Pancreas (tissue), 10 donors: ENCODE measurements around the gene EGLN1. TPM values are rescaled to one million over a fixed set of nuclear protein-coding genes. Genes with fewer than 3 reads are reported as not detected.
A peak's percentile ranks its signal among the peaks of the same experiment; 100 is the strongest.

ENCODE experiments used
- ATAC-seq, 4 donors: fragments of 200-7000 bp; cut with Tn5 transposase; one replicate each; pipeline versions ENCODE4 v1.8.0 to v1.9.1; 2020; ENCODE audit warnings: mild to moderate bottlenecking in 4 of 4, moderate library complexity in 4 of 4
- DNase-seq, 6 donors: peaks; one replicate each; pipeline ENCODE4 v3.0.0-alpha.2; 2020
- FAIRE-seq: peaks from 2 replicates; lab custom pipeline; 2012; peaks lifted over from hg19 to GRCh38; lab: Jason Lieb, UNC
- H3K27ac ChIP-seq, 4 donors: fragments of 200-600 bp; sonication (generic); 1 replicate in 3 of 4; 2 replicates in 1 of 4; pipeline versions ENCODE4 v1.5.0 to v1.8.0; 2020
- H3K27me3 ChIP-seq, 4 donors: fragments of 200-600 bp; one replicate each; pipeline ENCODE4 v1.8.0; 2021
- H3K36me3 ChIP-seq, 3 donors: fragments of 200-600 bp; sonication (generic) in 1 of 3; one replicate each; pipeline versions ENCODE4 v1.5.0 to v1.8.0; 2020 to 2021
- H3K4me1 ChIP-seq, 3 donors: fragments of 200-600 bp; one replicate each; pipeline ENCODE4 v1.8.0; 2021
- H3K4me3 ChIP-seq, 4 donors: fragments of 200-600 bp; sonication (generic) in 2 of 4; one replicate each; pipeline versions ENCODE4 v1.5.0 to v1.8.0; 2020 to 2021
- H3K9me3 ChIP-seq, 4 donors: fragments of 200-600 bp; one replicate each; pipeline ENCODE4 v1.8.0; 2021
- WGBS, 2 donors: extraction: QIAGEN DNeasy Blood & Tissue Kit; methylation state at CpG; one replicate each; pipeline ENCODE4 v1.1.7; 2013; 5-methylcytosine and 5-hydroxymethylcytosine counted together
- intact Hi-C, 3 donors: fragments of 100-400 bp; cut with DNase I; formaldehyde crosslinking; loops; one replicate each; pipeline versions ENCODE4 v1.11.1 to v1.14.2; 2022
- polyA plus RNA-seq, 2 donors: library from polyadenylated mRNA; stranded (reverse); fragments of 200-250 nt; gene quantifications; one replicate each; pipeline ENCODE4 v1.2.3, GENCODE V29; 2013
- total RNA-seq, 6 donors: library from RNA; stranded (reverse); fragmentation: NEBNext Ultra II Directional in 4 of 6; extraction: Animal tissue kit (Norgen Biotek cat#: 25700) in 4 of 6; gene quantifications; one replicate each; pipeline versions ENCODE4 v1.2.1 to v1.2.4, GENCODE V29; 2021 to 2023
- TF ChIP-seq, protein P1 (sequence below), 4 donors: fragments of 200-600 bp; sonication (generic) in 3 of 4; IDR thresholded peaks; one replicate each; pipeline versions ENCODE4 v1.5.0 to v1.8.0; 2021; ENCODE audit warnings: antibody characterized with exemption in 4 of 4
- donor health status: healthy with polysubstance abuse.
- donor health status: DM: no; HTN: no; CAD: no; lungs with moderate emphysema.
- donor health status: DM: no; HTN: no; CAD: no.
- donor health status: control.
- donor health status: control.
- donor health status: Bipolar disorder and iron deficiency.
- donor health status: DM: yes; HTN: yes; CAD: no.
- donor health status: DM: no; HTN: no; CAD: no.
- donor health status: DM: no; HTN: no; CAD: no.
- donor health status: DM: yes; HTN: yes; CAD: no.

Gene EGLN1
- total and polyA plus RNA-seq, 8 donors = 6.8 to 27.0 (median 16.7) TPM

DNA sequence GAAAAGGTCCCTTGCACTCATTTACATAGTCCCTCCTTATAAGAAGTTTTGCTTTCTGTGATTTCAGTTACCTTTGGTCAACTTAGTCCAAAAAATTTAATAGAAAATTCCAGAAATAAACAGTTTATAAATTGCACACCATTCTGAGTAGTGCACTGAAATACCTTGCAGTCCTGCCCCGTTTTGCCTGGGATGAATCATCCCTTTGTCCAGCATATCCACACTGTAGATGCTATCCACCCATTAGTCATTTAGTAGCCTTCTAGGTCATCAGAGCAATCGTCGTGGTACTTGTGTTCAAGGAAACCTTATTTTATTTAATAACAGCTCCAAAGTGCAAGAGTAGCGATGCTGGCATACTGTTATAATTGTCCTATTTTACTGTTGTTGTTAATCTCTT is 46.0 kb downstream of the EGLN1 start:
- no peak for ATAC-seq
- intact Hi-C loops = no loop called here
- FAIRE-seq = no peak
- Histone ChIP-seq H3K4me3 (no peak overlapping the region), H3K27ac (peak overlapping the region in 1 of 4 donors; percentile 59), H3K9me3 (no peaks in the 10 kb centered on the region), H3K27me3 (no peaks in the 10 kb centered on the region), H3K4me1 (peaks cover 7 to 13% (median 13%) of the 10 kb centered on the region in 3 donors), H3K36me3 (no peaks in the 10 kb centered on the region)
- WGBS, 2 donors = 64 to 66% methylated on average over 4 of the region's 4 CpGs
- TF ChIP-seq, protein P1, sequence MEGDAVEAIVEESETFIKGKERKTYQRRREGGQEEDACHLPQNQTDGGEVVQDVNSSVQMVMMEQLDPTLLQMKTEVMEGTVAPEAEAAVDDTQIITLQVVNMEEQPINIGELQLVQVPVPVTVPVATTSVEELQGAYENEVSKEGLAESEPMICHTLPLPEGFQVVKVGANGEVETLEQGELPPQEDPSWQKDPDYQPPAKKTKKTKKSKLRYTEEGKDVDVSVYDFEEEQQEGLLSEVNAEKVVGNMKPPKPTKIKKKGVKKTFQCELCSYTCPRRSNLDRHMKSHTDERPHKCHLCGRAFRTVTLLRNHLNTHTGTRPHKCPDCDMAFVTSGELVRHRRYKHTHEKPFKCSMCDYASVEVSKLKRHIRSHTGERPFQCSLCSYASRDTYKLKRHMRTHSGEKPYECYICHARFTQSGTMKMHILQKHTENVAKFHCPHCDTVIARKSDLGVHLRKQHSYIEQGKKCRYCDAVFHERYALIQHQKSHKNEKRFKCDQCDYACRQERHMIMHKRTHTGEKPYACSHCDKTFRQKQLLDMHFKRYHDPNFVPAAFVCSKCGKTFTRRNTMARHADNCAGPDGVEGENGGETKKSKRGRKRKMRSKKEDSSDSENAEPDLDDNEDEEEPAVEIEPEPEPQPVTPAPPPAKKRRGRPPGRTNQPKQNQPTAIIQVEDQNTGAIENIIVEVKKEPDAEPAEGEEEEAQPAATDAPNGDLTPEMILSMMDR (IDR thresholded peaks at IDR 0.05) = no peak
- no peak for DNase-seq

DNA sequence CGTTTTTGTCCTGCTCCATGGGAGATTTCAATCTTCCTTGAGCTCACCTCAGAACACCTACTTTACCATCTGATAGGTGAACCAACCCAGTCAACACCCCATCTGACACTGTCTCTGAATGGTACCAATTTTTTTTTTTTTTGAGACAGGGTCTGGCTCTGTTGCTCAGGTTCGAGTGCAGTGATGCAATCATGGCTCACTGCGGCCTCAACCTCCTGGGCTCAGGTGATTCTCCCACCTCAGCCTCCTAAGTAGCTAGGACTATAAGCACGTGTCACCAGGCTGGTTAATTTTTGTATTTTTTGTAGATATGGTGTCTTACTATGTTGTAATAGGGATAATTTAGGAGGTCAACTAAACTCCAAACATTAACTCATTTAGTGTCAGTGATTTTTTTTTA is 47.7 kb downstream of the EGLN1 start:
- Histone ChIP-seq H3K4me3 (no peak overlapping the region), H3K9me3 (no peaks in the 10 kb centered on the region), H3K4me1 (peaks cover 7 to 13% (median 12%) of the 10 kb centered on the region in 3 donors), H3K36me3 (no peaks in the 10 kb centered on the region), H3K27ac (no peak overlapping the region), H3K27me3 (no peaks in the 10 kb centered on the region)
- WGBS, 2 donors = 76% methylated on average over 4 of the region's 4 CpGs
- intact Hi-C loops = no loop called here
- TF ChIP-seq, protein P1 (IDR thresholded peaks at IDR 0.05) = no peak
- DNase-seq (no peak), ATAC-seq (no peak), FAIRE-seq (no peak)

DNA sequence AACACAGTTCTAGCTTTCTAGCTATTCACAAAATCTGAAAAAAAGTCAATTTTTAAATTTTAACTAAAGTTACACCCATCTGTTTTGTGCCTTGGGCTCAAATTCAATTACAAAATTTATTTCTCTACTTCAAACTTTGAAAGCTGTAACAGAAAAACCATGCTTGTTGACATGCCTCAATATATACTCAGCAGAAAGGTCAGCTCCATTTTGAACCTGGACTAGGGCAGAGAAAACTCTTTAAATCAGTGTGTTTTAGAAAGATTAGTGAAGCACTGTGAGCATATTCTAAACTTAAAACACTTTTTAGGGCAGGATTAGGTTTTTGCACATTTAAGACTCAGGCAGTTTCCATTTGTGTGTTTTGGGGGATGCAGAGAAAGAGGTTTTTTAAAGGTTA is 49.6 kb downstream of the EGLN1 start:
- FAIRE-seq (no peak), ATAC-seq (no peak), DNase-seq (no peak)
- H3K9me3 ChIP-seq = no peaks in the 10 kb centered on the region
- intact Hi-C loops = no loop called here
- no peak overlapping the region for H3K4me3 ChIP-seq
- TF ChIP-seq, protein P1 (IDR thresholded peaks at IDR 0.05) = no peak
- peaks cover 5 to 7% (median 7%) of the 10 kb centered on the region in 3 donors for H3K4me1 ChIP-seq
- no peak overlapping the region for H3K27ac ChIP-seq
- H3K36me3 ChIP-seq = peaks cover 0 to 3% (median 2%) of the 10 kb centered on the region in 3 donors
- no peaks in the 10 kb centered on the region for H3K27me3 ChIP-seq

DNA sequence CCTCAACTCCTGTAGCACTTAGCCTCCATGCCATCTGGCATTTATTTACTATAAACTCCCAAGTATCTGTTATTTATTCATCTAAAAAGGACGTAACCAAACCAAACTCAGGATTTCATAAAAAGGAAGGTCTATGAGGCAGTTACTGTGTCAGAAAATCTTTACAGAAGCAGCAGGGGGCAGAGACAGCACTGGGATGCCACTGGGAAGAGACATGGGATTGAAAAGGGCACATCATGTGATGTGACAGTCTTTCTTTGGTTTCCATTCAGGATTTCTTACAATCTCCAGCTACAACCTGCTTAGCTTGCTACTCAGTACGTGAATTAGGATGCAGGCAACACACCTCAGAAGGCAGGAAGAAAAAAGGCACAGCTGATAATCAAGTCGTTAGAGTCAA is 52.8 kb downstream of the EGLN1 start:
- no peak overlapping the region for H3K27ac ChIP-seq
- no peaks in the 10 kb centered on the region for H3K9me3 ChIP-seq
- TF ChIP-seq, protein P1 (IDR thresholded peaks at IDR 0.05) = no peak
- no peak for ATAC-seq
- FAIRE-seq = no peak
- no peak for DNase-seq
- no peaks in the 10 kb centered on the region for H3K27me3 ChIP-seq
- no peak overlapping the region for H3K4me3 ChIP-seq
- H3K36me3 ChIP-seq = peaks cover 0 to 7% (median 3%) of the 10 kb centered on the region in 3 donors
- intact Hi-C loops = loop anchor here in 1 of 3 donors (10.0 kb wide), 1 partner anchor 46 kb away; no protein-coding TSS in a partner anchor
- 67% methylated on average over 3 of the region's 3 CpGs for WGBS, 2 donors
- no peaks in the 10 kb centered on the region for H3K4me1 ChIP-seq

DNA sequence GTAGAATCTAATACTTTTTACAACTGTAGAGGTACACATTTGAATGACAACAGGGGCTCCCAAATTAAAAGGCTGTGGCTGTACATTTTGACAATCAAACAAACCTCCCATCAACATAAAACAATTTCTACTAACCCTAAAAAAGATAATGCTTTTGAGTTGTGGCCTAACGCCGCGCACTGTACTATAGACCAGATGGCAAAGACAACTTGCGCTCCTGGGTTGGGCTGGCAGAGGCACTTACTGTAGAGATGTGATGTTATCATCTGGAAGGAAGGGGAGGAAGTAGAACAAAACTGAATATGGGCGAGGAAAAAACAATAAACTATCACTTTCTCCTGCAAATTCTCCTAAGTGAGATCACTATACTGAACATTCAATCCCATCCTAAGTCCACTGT is 57.9 kb downstream of the EGLN1 start:
- 92 to 95% methylated on average over 5 of the region's 5 CpGs for WGBS, 2 donors
- peaks cover 0 to 7% (median 3%) of the 10 kb centered on the region in 3 donors for H3K36me3 ChIP-seq
- intact Hi-C loops = loop anchor here in 1 of 3 donors (10.0 kb wide), 1 partner anchor 51 kb away; no protein-coding TSS in a partner anchor

More for the DNA sequence above, 57.9 kb downstream of the EGLN1 start:
- H3K27ac ChIP-seq = no peak overlapping the region
- no peaks in the 10 kb centered on the region for H3K27me3 ChIP-seq
- DNase-seq (no peak), ATAC-seq (no peak), FAIRE-seq (no peak)
- H3K9me3 ChIP-seq = no peaks in the 10 kb centered on the region
- TF ChIP-seq, protein P1 (IDR thresholded peaks at IDR 0.05) = no peak
- no peaks in the 10 kb centered on the region for H3K4me1 ChIP-seq
- H3K4me3 ChIP-seq = no peak overlapping the region
